GM19463 (cell line): ENCODE data around the gene SORCS3.

Experiments used
- ATAC-seq: cut with Tn5 transposase; IDR thresholded peaks from one replicate; pipeline ENCODE4 v1.9.1; 2021; ENCODE audit warnings: mild to moderate bottlenecking, moderate library complexity; ENCODE audit not compliant: unreplicated experiment

The SORCS3 gene

GRCh38 chr10:105071980-105072379 lies 430.9 kb downstream of the SORCS3 start:
- ATAC-seq = no peak

- ATAC-seq = no peak
Measured at GRCh38 chr10:105073999-105074398, 432.9 kb downstream of the SORCS3 start.

- no peak for ATAC-seq
Measured at GRCh38 chr10:105075031-105075430, 433.9 kb downstream of the SORCS3 start.

GRCh38 chr10:105085980-105086379 lies 444.9 kb downstream of the SORCS3 start:
- ATAC-seq = no peak

- no peak for ATAC-seq
Measured at GRCh38 chr10:105094048-105094447, 453.0 kb downstream of the SORCS3 start.

GRCh38 chr10:105096316-105096715 lies 455.2 kb downstream of the SORCS3 start:
- ATAC-seq = no peak

GRCh38 chr10:105102977-105103376 lies 461.9 kb downstream of the SORCS3 start:
- no peak for ATAC-seq

GRCh38 chr10:105104297-105104696 lies 463.2 kb downstream of the SORCS3 start:
- no peak for ATAC-seq

GRCh38 chr10:105109164-105109563 lies 468.1 kb downstream of the SORCS3 start:
- ATAC-seq = no peak

- ATAC-seq = no peak
Measured at GRCh38 chr10:105112862-105113261, 471.8 kb downstream of the SORCS3 start.

GRCh38 chr10:105113666-105114065 lies 472.6 kb downstream of the SORCS3 start:
- no peak for ATAC-seq

- ATAC-seq = no peak
Measured at GRCh38 chr10:105121743-105122142, 480.7 kb downstream of the SORCS3 start.

- ATAC-seq = no peak
Measured at GRCh38 chr10:105128111-105128510, 487.0 kb downstream of the SORCS3 start.

GRCh38 chr10:105138358-105138757 lies 497.3 kb downstream of the SORCS3 start:
- no peak for ATAC-seq

GRCh38 chr10:105139363-105139896 lies 498.3 kb downstream of the SORCS3 start:
- ATAC-seq = no peak

GRCh38 chr10:105140600-105140999 lies 499.5 kb downstream of the SORCS3 start:
- ATAC-seq = no peak

GRCh38 chr10:105145711-105146110 lies 504.6 kb downstream of the SORCS3 start:
- no peak for ATAC-seq

GRCh38 chr10:105146436-105146835 lies 505.3 kb downstream of the SORCS3 start:
- ATAC-seq = no peak

- ATAC-seq = no peak
Measured at GRCh38 chr10:105148456-105148855, 507.4 kb downstream of the SORCS3 start.

- no peak for ATAC-seq
Measured at GRCh38 chr10:105148921-105149320, 507.8 kb downstream of the SORCS3 start.

- no peak for ATAC-seq
Measured at GRCh38 chr10:105149371-105149891, 508.3 kb downstream of the SORCS3 start.

GRCh38 chr10:105150259-105150880 lies 509.3 kb downstream of the SORCS3 start:
- ATAC-seq = no peak

- ATAC-seq = no peak
Measured at GRCh38 chr10:105154736-105155135, 513.6 kb downstream of the SORCS3 start.
